Right hindlimb (tissue), 1 donor: ENCODE measurements around the gene GPR32.
A peak's percentile ranks its signal among the peaks of the same experiment; 100 is the strongest.
"Not testable (repeated sequence)": the region's sequence is repeated elsewhere in the genome, so short reads cannot be mapped to it uniquely, and the experiment has no call there.

Experiments
- DNase-seq: peaks from one replicate; pipeline ENCODE4 v3.0.0-alpha.2; 2018

Gene GPR32, protein sequence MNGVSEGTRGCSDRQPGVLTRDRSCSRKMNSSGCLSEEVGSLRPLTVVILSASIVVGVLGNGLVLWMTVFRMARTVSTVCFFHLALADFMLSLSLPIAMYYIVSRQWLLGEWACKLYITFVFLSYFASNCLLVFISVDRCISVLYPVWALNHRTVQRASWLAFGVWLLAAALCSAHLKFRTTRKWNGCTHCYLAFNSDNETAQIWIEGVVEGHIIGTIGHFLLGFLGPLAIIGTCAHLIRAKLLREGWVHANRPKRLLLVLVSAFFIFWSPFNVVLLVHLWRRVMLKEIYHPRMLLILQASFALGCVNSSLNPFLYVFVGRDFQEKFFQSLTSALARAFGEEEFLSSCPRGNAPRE

DNA sequence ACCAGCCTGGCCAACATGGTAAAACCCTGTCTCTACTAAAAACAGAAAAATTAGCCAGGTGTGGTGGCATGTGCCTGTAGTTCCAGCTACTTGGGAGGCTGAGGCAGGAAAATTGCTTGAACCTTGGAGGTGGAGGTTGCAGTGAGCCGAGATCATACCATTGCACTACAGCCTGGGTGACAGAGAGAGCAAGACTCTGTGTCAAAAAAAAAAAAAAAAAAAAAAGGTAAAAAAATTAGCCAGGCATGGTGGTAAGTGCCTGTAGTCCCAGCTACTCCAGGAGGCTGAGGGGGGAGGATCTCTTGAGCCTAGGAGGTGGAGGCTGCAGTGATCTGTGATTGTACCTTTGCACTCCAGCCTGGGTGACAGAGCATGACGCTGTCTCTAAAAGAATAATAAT lies at the start of gene GPR32:
TSS of gene GPR32 (plus strand) at position 301 of the 400 bp plus-strand sequence. CDS start 137 bp downstream, outside the sequence.
- DNase-seq = not testable (repeated sequence)

DNA sequence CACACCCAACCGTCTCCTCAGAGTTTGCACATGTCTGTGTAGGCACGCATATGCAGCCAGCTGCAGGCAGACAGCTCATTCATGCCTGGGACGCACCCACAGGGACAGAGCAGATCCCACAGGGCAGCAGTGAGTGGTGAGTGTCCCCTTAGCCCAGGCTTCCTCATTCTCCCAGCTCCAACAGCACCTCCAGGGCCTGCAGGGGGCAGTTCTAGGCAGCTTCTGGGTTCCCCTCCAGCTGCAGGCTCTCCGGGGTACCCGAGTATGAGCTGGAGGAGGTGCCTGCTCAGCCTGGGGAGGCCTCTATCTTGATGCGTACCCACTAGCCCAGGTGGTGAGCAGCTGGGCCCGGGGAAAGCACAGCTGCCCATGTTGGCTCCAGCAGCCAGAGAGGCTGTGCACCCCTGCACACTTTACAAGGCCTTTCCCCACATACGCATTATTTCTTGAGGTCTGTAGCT lies 49.3 kb upstream of the GPR32 start:
- peak; percentile 55 for DNase-seq

DNA sequence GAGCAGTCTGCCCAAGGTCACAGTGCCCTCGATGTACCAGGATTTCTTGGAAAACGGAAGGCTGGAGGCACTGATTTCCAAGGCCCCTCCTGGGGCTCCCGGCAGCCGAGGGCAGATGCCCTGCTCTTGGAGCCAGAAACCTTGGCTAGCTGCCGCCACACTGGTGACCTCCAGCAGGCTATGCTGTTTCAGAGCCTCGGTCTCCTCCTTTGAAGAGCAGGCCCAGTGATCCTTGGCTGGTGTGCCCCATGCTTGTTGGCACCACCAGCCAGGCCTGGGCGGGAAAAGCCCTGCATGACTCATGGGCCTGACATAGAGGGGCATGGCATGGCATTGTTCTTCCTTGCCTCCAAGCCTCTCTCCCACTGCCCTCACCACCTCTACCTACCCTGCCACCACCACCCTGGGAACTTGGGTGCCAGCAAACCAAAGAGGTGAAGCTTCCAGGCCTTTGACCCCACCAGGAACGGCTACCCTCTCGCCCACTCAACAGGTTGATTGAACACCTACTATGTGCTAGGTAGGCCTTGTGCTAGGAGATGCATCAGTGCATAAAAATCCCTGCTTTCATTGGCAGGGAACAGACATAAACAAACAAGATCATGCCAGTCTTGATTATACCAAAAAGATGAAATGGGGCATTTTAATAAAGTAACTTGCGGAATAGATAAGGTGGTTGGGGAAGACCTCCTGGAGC lies 48.7 kb upstream of the GPR32 start:
- DNase-seq = peak; percentile 54

DNA sequence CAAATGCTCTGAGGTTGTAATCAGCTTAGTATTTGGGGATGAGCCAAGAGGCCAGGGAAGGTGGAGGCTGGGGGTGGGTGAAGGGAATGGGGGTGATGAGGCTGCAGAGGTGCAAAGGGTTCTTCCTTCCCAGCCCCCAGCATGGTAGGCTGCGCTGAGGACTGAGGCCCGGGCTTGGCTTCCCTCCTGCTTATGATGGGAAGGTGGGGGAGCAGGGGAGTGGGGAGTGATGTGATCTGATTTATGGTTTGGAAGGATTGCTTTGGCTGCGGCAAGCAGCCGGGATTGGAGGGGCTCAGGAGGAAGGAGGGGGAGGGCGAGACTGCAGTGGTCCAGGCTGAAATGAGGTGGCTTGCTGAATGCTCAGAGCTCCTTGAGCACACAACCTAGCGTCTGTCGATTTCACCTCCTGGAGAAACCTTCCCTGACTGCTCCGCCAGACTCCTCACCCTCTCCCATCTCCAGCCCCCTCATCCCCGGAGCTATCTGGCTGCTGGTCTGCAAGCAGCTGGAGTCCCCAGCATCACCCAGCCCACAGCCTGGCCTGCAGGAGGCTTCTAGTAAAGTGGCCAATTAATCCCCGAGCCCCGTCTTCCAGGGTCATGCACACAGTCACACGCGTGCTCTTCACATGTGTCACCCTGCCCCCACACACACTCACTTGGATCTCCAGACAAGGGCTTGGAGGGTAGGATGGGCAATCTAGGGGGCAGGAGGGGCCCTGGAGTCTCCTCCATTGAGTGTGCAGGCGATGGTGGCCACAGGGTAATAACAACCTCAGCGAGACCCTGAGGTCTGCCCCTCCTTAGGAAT lies 47.9 kb upstream of the GPR32 start:
- DNase-seq = no peak

DNA sequence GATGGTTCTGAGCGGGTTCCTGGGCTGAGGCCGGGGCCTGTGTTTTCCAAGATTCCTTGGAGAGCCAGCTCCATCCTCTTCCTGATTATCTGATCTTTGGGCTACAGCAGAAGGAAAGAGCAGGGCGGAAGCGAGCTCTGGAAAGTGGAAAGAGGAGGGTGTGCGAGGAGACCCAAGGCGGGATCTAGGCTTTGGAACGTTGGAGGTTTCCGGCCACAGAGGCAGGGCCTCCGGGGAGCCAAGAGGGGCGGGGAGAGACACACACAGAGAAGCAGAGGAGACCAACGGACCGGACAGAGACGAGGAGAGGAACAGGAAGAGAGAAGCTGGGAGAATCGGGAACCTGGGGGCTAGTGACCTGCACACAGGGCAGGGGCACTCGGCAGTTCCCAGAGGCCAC lies 47.2 kb upstream of the GPR32 start, which contains the start of gene CLEC11A:
TSS of gene CLEC11A (plus strand) at position 296 of the 400 bp plus-strand sequence. CDS start 162 bp downstream, outside the sequence.
- DNase-seq = peak; percentile 87

DNA sequence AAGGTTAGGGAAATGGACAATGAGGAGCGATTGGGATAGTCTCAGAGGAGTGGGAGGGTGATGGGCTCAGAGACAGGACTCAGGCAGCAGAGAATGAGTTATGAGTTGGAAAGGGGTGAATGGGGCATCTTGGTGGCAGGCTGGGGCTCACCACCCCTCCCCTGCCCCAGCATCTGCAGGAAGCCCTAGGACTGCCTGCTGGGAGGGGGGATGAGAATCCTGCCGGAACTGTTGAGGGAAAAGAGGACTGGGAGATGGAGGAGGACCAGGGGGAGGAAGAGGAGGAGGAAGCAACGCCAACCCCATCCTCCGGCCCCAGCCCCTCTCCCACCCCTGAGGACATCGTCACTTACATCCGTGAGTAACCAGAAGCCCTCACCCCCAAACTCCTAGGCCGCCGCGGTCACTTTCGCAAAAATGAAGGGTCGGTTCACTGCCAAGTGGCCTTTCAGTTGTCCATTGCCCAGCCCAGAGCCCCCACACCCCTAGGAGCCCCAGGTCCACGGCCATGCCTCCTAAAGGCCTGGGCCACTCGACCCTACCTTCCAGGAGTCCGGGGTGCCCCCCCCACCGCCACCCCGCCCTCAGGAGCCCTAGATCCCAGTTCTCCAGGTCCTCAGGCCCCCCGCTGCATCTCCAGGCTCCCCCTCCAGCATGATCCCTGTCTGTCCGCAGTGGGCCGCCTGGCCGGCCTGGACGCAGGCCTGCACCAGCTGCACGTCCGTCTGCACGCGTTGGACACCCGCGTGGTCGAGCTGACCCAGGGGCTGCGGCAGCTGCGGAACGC lies 46.3 kb upstream of the GPR32 start:
- DNase-seq = no peak

DNA sequence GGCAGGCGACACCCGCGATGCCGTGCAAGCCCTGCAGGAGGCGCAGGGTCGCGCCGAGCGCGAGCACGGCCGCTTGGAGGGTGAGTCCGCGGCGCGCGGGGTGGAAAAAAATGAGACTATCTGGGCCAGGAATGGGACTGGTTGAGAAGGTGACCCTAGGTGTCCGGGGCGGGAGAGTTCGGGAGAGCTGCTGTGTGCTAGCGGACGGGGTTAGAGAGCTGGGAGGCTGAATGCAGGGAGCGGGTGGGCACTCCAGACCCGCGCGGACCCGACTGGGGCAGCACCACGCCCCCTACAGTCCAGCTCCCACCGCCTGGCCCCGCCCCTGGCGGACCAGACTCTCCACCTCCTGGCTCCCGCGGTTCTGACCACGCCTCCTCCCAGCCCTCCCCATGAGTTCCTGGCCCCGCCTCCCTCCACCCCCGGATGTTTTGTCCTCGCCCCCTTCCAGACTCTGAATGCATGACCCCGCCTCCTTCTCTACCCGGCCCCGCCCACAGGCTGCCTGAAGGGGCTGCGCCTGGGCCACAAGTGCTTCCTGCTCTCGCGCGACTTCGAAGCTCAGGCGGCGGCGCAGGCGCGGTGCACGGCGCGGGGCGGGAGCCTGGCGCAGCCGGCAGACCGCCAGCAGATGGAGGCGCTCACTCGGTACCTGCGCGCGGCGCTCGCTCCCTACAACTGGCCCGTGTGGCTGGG lies 45.6 kb upstream of the GPR32 start:
- peak; percentile 100 for DNase-seq

DNA sequence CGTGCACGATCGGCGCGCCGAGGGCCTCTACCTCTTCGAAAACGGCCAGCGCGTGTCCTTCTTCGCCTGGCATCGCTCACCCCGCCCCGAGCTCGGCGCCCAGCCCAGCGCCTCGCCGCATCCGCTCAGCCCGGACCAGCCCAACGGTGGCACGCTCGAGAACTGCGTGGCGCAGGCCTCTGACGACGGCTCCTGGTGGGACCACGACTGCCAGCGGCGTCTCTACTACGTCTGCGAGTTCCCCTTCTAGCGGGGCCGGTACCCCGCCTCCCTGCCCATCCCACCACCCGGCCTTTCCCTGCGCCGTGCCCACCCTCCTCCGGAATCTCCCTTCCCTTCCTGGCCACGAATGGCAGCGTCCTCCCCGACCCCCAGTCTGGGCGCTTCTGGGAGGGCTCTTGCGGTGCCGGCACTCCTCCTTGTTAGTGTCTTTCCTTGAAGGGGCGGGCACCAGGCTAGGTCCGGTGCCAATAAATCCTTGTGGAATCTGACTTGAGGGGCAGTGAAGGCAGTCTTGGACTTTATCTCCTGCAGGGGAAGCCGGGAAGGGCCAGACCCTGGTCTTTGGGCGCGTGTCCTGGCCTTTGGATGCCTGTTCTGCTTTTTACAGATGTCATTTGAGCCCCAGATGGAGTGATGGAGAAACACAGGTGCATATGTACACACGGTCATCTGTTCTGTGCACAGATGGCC lies 44.9 kb upstream of the GPR32 start:
- DNase-seq = no peak

DNA sequence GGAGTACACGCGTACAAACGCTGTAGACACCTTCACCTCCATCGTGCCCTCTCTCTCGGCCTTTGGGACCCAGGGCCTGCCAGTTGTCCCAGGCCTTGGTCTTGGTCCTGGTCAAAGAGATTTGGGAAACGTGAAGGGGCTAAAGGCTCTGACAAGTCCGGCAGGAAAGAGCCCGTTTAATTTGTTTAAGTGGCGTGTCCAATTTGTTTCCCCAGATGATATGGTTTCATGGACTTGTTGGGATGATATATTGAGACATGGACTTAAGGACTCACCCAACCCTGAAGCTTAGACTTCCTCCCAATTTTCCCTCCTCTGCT lies 44.4 kb upstream of the GPR32 start:
- DNase-seq = no peak

DNA sequence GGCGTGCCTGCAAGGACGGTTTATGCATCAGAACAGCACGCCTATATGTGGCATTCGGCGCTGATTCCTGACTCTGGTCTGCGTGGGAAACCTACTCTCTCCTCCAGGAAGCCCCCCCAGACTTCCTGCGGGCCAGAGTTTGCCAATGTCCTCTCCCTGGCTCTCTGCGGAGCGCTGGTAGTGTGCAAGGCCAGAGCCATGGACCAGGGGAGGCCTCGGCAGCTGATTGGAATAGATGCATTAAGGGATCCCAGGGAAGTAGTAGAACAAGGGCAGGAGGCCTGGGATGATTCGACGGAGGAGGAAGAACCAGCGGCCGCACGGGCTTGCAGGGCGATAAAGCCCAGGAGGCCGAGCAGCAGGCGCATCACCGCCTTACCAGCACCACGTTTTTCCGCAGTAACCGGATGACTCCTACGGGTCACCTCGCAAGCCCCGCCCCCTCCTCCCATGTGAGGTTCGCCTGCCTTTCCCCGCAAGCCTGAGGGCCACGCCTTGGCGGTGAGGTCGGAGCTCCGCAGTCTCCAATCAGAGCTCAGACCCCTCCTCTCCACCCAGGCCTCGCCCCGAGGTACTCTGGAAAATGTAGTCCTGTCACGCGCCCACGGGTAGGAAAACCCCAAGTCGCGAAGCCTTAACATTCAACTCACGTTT lies 42.1 kb upstream of the GPR32 start:
- peak; percentile 87 for DNase-seq

DNA sequence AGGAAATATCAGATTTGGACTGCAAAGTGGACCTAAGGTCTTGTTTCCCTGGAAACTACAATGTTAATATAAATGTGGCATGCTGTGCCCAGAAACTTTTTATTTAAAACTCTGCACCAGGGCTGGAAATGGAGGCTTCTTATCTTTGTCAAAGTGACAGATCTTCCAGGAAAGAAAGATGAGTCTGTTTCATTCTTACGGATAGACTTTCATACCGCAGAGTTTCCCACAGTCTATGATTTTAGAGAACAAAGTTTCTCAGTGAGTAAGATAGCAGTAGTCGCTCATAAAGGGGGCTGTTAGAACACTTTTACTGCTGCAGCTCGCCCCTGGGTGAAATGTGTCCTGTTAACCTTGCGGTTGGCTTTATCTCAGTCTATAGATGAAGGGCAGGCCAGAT lies 40.4 kb upstream of the GPR32 start:
- no peak for DNase-seq

DNA sequence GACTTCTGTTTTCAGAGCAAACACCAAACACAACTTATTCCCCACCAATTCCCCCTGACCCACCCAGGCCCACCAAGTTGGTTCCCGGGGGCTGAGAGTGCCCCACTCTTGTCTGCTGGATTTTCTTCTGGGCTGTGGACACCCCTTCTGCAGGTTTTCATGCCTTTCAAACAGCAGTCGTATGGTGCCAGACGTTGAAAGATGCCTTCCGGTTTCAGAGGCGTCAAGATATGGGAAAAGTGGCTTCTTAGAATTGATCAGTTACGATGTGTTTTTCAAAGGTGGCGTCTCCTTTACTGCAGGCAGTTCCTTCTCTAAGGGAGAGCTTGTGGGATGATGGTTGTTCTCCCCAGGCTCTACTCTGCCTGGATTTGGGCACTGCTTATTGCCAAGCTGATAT lies 34.4 kb upstream of the GPR32 start:
- DNase-seq = no peak

DNA sequence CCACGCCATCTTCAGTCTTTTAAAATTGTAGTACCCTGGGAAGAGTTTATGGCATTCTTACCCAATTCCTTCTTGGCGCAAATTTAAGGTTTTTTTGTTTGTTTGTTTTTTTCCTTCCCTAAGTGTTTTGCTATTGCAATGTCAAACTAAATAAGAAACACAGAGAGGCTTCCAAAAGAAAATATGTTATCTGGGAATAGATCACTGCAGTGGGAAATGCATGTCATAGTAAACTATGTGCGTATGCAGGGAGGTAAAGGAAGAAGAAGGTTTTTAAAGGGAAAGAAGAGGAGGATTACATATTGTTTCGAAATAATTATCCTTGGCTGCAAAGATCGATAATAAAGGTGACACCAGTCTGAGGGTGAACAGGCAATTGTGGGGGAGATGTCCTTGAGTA lies 33.9 kb upstream of the GPR32 start:
- no peak for DNase-seq

DNA sequence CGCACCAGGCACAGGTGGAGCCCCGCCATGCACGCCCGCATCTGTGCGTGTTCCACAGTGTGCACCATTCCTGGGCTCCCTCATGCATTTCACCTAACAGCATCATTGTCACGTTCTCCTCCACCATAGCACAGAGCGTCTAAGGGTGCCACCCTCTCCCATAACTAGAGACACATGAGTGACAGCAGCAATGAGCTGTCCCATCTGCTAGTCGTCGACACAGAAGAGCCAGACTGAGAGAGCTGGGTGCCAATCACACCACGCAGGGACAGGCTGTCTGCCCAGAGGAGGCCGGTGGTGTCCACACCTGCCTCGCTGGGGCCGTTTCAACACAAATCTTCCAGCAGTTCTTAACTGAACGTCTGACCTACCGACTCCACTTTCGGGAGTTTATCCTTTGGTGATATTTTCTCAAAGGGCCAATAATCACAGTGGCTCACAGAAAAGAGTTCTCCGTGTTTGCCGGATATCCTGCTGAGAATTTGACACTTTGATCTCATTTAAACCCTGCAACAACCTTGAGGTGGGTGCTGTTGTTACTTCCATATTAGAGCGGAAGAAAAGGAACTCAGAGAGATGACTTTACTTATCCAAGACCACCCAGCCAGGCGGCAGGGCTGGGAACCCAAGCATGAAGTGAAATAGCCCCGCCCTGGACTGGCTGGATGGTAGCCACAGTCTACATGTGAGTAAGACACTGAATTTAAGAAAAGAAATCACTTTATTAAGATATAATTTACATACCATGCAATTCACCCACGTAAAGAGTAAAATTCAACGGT lies 30.9 kb upstream of the GPR32 start:
- no peak for DNase-seq

DNA sequence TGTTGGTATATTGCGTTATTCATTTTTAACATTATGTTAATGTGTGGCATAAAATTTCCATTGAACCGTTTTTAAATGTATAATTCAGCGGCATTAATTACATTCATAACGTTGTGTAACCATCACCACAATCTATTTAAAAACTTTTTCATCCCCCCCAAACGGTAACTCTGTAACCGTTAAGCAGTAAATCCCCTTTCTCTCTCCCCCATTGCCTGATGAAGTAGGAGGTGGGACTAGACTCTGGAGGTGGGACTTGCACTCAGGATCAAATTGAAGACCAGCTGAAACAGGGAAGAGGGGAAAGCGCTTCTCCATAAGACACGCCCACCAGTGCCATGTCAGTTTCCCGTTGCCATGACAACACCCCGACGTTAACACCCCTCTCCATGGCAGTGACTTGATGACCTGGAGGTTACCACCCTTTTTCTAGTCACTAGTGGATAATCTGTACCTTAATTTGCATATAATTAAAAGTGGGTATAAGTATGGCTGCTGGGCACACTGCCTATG lies 30.3 kb upstream of the GPR32 start:
- DNase-seq = no peak

DNA sequence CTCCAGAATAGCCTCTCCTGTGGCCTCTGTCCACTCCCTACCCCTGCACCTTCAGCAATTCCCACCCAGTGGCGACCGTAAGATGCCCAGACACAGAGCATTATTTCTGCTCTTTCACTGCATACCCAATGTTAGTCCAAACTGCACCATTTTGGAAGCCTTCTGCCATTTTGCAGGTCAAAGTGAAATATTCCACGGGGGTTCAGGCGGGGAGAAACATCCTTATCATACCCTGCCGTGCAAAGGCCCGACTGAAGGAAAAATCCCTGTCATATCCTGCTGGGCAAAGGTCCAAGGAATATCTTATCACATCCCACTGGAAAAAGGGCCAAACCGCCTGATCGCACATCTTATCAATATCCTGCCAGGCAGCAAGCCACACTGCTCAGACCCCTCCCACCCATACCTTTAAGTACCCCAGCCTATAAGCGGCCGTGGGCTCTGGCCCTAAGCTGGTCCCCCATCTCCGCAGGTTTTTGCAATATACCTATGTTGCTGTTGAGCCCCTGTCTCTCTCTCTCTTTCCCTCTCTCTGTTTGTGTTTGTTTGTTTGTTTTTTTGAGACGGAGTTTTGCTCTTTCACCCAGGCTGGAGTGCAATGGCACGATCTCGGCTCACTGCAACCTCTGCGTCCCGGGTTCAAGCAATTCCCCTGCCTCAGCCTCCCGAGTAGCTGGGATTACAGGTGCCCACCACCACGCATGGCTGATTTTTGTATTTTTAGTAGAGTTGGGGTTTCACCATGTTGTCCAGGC lies 28.9 kb upstream of the GPR32 start:
- DNase-seq = no peak

DNA sequence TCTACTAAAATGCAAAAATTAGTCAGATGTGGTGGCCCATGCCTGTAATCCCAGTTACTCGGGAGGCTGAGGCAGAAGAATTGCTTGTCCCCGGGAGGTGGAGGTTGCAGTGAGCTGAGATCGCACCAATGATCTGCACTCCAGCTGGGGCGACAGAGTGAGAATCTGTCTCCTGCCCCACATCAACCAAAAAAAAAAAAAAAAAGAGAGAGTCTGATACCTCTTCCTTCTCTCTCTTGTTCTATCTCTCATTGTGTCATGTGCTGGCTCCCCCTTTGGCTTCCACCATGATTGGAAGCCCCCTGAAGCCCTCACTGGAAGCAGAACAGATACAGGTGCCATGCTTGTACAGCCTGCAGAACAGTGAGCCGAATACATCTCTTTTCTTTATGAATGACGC lies 26.7 kb upstream of the GPR32 start:
- no peak for DNase-seq

DNA sequence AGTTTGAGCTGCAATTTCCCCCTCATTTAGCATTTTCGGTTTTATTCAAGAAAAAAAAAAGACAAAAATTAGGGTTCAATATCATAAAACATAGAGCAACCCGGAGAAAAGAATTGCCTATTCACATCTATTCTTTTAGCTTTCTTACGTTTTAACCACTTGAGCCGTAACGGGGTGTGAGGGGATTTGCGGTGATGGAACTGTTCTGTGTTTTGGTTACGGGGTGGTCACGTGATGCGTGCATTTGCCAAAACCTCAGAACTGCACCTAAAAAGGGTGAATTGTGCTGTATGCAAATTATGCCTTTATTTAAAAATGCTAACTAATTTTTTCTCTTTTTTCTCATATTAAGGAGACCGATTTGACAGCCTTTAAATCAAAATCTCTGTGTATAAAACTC lies 25.0 kb upstream of the GPR32 start:
- no peak for DNase-seq

DNA sequence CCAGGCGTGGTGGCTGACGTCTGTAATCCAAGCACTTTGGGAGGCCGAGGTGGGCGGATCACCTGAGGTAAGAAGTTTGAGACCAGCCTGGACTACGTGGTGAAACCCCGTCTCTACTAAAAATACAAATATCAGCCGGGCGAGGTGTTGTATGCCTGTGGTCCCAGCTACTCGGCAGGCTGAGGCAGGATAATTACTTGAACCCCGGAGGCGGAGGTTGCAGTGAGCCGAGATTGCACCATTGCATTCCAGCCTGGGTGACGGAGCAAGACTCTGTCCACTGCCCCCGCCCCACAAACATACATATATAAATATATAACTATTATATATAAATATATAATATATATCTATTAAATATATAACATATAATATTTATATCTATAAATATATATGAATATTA lies 23.1 kb upstream of the GPR32 start:
- not testable (repeated sequence) for DNase-seq
